HT-29 (cell line): ENCODE measurements around the gene KIF2C. TPM values are rescaled to one million over a fixed set of nuclear protein-coding genes. Genes with fewer than 3 reads are reported as not detected.
A peak's percentile ranks its signal among the peaks of the same experiment; 100 is the strongest.
"Not testable (repeated sequence)": the region's sequence is repeated elsewhere in the genome, so short reads cannot be mapped to it uniquely, and the experiment has no call there.

Experiments
- DNase-seq: peaks from one replicate; pipeline ENCODE4 v3.0.0-alpha.2; 2015; ENCODE audit warnings: low spot score
- total RNA-seq: library from RNA; depleted of rRNA; stranded (reverse); fragments of >200 nt; shearing (Covaris generic); gene quantifications from 2 replicates; pipeline ENCODE4 v1.2.3, GENCODE V29; 2014

KIF2C gene
- total RNA-seq, 1 experiment from 2014 or later: 57.1 TPM

DNA sequence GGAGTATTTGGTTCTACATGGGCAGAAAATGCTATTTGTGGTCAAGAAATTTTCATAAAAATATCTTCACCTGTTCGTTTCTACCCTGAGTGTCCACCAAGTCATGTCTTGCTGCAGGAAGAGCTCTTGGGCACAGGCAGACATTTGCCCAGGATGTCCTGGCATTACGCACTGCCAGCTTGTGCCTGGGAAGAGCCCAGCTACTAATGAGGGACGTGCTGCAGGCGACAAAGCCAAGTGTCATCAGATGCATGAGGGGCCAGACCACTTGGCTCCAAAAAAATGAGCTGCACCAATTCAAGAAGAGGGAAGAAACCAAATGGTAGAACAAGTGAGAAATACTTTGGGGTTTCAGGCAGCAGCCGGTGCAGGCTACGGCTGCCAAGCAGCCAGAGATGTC lies 21.5 kb upstream of the KIF2C start:
- DNase-seq: no peak

DNA sequence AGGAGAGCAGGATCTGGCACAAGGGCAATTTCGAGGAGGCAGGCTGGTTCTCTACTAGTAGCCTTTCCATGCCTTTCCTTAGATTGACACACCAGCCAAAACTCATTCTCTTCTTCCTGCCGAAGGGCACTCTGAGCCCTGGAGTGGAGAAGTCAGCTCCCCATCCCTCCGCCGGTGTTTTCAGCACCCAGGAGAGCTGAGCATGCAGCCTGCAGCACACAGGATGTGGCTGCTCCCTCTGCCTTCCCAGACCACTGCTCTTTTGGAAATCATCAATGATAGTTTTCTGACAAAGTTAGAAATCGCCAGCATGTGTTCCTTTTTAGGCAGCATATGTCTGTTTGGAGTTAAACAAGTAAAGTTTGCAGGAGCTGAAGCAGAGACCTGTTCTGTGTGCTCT lies 20.3 kb upstream of the KIF2C start:
- no peak for DNase-seq

DNA sequence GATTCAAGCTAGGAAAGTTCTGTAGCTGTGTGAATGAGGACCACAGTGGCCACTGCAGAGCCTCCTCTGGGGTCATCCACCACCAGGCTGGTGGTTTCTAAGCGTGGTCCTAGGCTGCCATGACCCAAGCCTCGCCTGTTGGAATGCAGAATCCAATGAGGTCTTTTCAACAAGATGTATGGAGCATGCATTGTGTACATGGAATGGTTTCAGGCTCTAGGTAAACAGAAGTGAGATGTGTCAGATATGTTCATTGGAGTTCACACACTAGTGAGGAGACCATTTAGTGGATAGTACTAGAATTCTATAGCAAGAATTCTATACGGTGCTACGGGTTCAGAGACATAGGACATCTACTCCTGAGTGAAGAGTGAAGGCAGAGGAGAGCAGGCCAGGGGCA lies 19.4 kb upstream of the KIF2C start:
- no peak for DNase-seq

DNA sequence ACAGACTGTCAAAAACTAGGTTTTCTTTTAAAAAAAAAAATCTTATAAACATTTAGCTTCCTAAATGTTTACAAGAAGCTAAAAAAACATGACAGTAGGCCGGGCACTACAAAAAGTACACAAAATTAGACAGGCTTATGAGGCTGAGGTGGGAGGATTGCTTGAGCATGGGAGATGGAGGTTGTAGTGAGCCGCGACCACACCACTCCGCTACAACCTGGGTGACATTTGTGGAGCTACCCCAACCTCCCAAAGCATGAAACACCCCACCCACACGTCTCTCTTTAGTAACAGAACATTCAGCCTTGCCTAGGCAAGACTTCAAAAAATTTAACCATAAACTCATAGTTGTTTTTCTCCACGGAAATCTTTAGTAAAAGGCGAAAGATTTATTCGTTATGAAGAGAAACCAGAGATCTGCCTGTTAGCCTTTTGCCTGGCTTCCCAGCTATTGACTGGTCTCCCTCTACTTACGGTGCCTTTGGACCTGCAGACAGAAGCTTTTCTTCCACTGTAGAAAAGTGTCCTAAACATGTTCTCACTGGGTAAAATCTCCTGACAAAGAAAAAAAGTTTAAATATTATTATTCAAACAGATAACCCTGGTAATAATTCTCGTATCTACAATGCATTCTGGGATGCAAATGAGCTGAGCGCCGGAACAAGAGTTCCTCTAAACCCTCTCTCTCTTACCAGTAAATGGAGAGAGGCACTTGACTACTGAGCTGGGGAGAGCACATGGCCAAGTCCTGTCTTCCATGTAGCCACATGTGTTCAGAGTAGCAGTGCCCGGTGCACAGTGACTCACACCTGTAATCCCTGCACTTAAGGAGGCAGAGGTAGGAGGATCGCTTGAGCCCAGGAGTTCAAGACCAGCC lies 17.9 kb upstream of the KIF2C start:
- DNase-seq: peak; percentile 95

DNA sequence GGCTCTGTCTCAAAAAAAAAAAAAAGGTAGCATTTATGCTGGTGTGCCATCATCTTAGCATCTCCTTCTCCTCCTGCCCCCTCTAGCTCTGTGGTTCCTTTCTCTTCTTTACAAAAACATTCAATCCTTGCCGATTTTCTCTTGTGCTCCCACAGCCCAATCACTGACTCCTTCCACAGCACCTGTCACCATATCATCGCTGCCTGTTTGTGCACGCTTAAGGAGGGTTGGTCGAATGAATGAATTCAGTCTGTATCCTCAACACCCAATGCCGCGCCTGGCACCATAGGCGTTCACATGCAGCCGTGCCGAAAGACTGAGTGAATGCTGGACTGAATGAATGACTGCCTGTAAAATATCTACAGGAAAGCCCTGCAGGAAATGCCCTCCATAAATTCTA lies 16.6 kb upstream of the KIF2C start:
- DNase-seq: no peak

DNA sequence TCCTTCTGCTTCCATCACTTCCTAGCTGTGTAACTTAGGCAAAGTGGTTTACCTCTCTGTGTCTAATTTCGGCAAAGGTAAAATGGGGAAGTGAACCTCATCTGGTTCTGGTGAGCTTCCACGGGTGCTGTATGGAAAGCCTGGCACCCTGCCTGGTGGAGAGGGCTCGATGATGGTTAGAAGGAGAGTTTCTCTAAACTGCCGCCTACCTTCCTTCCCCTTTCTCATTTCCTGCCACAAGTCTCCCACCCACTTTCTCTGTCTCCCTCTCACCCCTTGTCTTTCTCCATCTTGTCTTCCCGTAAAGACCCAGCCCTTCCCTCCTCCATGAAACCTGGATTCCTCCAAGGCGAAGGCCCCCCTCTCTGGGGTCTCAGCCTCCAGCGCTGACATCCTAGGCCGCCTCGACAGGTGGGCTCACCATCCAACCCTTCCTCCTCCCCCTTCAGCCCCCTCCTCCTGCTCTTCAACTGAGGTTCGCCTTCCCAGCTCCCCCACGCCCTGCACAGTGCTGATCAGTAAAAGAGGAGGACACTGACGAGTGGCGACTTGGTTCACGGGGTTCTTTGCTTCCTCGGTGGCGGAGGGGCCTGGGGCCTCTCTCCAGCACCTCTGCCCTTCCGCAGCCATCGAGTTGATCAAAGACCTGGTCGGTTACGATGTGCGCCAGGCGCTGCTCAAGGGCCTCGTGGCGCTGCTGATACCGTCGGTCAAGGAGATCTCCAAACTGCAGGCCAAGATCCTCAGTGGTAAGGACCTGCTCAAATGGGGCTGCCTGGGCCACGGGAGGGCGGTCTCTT lies 15.9 kb upstream of the KIF2C start:
- no peak for DNase-seq

DNA sequence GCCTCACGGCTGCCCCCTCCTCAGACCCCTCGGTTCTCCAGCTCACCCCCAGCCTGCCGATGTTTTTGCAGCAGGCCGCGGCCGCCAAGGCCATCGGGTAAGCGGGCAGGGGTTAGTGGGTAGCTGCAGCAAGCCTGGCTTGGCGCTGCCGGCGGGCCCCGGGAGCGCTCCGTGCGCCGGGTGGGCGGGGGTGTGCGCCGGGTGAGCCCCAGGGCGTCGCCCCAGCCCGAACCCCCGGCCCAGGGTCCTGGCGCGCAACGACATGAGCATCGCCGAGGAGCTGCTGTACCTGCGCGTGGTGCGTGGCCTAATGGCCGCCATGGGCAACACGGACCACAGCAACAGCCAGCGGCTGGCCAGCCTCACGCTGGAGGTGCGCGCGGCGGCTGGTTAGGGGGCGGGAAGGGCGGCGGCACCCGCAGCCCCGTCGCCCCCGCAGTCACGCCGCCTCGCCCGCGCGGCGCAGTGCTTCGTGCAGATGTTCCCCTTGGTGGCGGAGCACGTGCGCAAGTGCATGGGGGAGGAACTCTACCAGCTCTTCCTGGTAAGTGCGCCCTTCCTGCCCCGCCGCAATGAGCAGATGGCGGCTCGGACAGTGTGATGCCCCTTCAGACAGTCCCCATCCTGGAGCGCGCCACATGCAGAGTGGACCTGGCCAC lies 15.2 kb upstream of the KIF2C start:
- no peak for DNase-seq

DNA sequence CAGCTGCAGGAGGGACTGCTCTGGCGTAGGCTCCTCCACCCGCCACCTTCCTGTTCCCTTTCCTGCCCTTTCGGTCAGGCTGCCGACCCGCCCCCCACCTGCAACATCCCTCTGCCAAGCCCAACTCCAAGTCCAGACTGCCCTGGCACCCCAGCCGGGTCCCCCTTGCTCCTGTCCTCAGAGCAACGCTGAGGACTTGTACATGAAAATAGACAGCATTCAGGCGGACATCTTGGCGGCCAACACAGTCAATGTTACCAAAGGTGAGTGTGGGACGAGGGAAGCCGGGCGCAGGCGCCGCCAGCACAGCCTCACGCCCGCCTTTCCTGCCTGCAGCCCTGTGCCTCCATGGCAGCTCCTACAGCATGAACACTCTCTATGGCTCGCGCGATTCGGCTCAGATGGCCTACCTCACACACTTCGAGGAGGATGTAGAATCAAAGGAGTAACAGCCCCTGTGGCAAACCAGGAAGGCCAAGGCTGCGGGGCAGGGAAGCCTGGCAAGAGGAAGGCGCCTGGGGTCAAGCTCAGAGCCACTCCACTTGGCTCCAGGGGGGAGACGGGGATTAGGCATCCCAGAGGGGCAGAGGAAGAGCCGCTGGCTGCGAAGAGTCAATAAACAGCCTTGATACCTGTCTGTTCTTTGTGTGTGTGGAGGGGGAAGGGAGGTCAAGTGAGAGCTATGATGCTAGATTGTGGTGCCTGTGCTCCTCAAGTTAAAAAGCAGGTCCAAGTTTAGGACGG lies 14.5 kb upstream of the KIF2C start:
- DNase-seq: no peak

DNA sequence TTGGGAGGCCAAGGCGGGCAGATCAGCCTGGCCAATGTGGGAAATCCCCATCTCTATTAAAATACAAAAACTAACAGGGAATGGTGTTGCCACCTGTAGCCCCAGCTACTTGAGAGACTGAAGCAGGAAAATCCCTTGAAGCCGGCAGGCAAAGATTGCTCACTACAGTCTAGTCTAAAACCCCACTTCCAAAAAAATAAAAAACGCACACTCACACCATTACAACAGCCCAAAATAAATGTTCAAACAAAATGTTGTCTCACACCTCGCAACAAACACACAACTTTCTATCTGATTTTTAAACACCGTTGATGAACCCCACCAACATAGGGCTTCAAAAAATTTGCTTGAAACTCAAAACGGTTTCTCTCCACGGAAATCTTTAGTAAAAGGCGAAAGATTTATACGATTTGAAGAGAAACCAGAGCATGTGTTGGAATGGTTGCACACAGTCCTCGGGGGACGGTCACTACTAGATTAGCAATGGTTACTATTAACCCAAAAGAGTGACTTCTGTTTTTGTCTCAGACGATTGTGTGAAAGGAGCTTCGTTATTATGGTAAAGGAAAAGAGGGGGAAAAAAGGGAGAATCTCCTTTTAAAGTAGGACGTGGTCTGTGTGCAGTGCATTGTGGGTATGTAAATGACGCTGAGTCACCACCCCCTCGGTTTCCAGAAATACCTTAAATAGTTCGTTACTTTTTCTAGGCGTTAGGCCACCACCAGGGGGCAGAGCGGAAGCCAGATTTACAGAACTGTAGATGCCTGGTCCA lies 8.7 kb upstream of the KIF2C start, which contains the start of gene RNU5D-1:
RNU5D-1 (minus strand) TSS at position 430 of the 772 bp plus-strand sequence.
- DNase-seq: peak; percentile 98

DNA sequence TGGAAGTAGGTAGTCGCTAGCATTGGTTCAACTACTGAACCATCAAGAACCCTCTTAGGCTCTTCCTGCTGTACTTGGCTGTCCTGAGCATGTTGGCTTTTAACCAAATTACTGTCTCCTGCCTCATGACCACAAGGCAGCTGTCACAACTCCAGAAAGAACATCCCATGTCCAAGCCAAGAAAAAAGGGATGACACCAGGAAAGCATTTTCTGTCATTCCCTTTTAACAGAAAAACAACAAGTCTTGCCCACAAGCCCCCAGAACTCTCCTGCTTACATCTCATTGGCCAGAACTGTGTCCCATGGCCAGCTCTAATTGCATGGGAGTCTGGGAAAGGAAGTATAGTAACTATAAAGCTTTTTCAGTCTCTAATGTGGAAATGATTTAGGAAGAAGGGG lies 6.3 kb upstream of the KIF2C start:
- DNase-seq: no peak

DNA sequence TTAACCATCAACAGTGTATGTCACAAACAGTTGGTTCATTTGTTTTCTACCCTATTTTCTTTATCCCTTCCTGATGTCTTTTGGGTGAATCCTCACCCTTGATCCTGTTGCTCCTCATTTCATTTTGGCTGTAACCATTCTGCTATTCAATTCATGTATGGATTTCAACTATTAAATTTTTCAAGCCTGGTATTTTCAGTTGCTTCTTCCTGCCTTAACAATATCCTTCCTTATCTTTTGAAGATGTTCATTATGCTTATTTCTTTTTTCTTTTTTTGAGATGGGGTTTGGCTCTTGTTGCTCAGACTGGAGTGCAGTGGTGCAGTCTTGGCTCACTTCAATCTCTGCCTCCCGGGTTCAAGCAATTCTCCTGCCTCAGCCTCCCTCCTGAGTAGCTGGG lies 5.9 kb upstream of the KIF2C start:
- no peak for DNase-seq

DNA sequence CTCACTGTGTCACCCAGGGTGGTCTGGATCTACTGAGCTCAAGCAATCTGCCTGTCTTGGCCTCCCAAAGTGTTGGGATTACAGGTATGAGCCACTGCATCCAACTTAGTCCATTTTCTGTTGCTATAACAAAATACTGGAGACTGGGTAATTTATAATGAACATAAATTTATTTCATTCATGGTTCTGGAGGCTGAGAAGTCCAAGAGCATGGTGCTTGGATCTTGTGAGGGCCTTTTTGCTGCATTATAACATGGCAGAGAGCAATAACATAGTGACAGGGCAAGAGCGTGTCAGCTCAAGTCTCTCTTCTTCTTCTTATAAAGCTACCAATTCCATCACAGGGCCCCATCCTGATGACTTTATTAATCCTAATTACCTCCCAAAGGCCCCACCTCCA lies 3.6 kb upstream of the KIF2C start:
- DNase-seq: no peak

DNA sequence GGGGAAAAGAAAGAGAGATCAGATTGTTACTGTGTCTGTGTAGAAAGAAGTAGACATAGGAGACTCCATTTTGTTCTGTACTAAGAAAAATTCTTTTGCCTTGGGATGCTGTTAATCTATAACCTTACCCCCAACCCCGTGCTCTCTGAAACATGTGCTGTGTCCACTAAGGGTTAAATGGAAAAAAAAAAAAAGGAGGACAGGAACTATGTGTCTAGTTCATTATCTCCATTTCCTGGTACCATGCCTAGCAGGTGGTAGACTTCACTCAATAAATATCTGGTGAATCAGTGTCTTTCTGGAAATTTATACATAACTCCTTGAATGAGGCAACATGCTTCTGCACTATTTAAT lies 707 bp upstream of the KIF2C start:
- not testable (repeated sequence) for DNase-seq

DNA sequence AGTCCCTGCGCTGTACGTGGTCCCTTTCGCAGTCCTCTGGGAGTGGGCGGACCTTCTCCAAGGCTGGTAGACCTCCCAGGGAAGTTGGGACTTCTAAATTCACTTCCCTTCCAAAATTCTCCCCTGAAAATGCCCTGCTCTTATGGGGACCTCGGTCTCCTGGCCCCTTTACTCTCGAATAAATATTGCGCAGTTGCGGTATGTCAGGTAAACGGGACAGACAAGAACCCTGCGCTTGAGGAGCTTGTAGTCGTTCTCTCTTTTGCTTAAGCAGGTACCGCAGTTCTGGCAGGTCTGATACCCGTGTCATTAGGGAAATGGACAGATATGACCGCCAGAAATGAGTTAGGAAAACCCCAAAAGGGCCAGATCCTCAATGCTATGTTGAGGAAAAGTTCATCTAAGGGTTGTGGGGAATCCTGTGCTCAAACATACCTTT lies 561 bp downstream of the KIF2C start:
- peak; percentile 35 for DNase-seq

DNA sequence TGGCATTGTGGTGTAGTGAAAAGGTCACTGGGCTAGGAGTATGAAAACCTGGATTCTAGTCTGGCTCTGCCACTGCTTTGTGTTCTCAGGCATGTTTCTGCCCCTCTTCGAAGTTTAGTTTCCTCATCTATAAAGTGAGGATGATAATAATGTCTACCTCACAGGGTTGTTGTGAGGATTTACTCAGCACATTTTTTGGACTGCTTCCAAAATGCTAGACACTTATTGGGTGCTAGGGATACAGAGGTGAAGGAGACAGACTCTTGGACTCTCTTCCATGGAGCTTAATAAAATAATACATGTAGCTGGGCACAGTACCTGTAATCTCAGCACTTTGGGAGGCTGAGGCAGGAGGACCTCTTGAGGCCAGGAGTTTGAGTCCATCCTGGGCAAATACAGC lies 3.6 kb downstream of the KIF2C start:
- no peak for DNase-seq

DNA sequence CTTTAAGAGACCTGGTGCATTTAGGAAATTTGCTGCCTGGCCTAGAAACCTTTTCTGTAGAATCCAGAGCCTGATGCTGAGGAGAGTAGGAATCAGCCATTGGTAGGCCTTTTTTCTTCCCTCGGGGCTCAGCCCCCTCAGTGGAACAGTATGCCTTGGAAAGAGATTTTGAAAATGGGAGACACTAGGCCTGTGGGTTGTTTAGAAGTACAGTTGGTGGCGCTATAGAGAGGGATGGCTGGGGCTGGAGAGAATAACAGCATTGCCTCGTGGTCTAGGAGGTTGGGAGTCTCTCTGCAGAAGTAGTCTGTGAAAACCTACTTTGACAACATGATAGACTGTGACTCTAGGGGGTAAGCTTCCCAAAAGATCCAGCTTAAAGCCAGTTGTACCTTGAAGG lies 8.2 kb downstream of the KIF2C start:
- no peak for DNase-seq

DNA sequence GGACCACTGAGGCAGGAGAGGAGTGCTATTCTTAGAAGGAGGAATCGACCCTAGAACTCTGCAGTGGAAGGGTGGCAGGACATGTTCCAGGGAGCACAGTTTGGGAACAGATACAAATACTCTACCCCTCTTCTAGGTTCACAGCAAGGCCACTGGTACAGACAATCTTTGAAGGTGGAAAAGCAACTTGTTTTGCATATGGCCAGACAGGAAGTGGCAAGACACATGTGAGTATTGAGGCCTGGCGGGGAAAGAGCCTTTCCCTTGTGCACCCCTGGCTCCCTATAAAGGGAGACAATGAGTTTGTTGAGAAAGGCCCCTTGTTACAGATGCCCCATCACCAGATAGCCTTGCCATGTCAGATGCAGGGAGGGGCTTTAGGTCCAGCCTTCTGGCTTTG lies 17.8 kb downstream of the KIF2C start:
- no peak for DNase-seq

DNA sequence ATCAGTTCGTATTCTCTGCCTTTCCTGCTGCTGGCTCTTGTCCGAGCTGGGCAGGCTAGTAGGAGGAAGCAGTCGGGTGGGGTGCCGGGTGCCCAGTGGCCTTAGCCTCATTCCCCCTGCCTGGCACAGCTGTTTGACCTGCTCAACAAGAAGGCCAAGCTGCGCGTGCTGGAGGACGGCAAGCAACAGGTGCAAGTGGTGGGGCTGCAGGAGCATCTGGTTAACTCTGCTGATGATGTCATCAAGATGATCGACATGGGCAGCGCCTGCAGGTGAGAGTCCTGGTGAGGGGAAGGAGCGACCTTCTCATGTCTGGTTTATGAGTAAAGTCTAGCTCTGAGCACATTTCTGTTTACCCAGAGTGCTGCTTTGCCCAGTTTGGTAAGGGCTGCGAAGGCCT lies 19.4 kb downstream of the KIF2C start:
- no peak for DNase-seq

DNA sequence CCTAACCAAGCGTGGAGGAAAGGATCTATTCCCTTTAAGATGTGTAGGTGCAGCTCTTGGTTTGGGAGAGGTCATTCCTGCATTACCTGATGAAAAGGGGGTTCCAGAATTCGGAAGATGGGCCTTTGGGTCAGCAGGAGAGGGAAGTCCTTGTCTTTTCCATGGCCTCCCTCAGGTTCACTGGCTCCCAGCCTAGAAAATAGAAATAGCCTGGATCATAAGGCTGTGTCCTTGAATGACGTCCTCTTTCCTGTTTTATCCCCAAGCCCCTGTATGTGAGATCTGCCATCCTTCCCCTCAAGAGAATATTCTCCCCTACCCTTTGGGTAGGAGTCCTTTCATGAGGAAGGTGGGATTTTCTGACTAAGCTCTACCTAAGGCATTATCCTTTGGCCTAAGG lies 21.2 kb downstream of the KIF2C start:
- DNase-seq: no peak

DNA sequence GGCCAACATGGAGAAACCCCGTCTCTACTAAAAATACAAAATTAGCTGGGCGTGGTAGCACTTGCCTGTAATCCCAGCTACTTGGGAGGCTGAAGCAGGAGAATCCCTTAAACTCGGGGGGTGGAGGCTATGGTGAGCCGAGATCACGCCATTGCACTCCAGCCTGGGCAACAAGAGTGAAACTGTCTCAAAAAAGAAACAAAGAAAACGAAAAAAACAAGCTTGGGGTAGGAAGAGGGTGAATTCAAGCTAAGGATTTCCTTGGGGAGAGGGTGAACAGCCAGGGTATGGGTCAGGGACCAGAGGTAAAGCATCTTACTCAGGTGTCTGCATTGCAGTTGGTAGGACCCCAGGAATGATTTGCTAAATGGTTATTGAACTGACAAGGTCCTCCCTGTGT lies 26.8 kb downstream of the KIF2C start:
- not testable (repeated sequence) for DNase-seq
